HG03095 (cell line): ENCODE results near the gene C4BPA.
A peak's percentile ranks its signal among the peaks of the same experiment; 100 is the strongest.

Experiments
- ATAC-seq: cut with Tn5 transposase; IDR thresholded peaks from one replicate; pipeline ENCODE4 v1.9.1; 2021; ENCODE audit warnings: moderate library complexity; ENCODE audit not compliant: unreplicated experiment

Gene C4BPA

DNA sequence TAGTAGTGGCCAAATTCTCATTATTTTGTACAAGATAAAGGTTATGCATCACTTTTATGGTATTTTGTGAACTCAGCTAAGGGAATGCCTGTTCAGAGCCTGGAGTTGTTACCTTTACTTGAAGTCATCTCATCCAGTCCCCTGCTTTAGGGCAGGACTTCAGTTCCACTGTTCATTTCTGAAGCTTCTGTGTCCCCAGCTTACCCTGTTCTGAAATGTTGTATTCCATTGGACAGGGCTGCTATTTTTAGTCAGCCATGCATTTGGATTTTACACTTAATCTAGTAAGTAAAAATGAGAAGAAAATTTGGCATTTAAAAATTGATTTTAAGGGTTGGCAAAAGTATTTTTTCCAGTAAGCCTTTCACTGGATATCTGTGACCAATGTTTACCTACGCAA lies 27.0 kb upstream of the C4BPA start:
- no peak for ATAC-seq

DNA sequence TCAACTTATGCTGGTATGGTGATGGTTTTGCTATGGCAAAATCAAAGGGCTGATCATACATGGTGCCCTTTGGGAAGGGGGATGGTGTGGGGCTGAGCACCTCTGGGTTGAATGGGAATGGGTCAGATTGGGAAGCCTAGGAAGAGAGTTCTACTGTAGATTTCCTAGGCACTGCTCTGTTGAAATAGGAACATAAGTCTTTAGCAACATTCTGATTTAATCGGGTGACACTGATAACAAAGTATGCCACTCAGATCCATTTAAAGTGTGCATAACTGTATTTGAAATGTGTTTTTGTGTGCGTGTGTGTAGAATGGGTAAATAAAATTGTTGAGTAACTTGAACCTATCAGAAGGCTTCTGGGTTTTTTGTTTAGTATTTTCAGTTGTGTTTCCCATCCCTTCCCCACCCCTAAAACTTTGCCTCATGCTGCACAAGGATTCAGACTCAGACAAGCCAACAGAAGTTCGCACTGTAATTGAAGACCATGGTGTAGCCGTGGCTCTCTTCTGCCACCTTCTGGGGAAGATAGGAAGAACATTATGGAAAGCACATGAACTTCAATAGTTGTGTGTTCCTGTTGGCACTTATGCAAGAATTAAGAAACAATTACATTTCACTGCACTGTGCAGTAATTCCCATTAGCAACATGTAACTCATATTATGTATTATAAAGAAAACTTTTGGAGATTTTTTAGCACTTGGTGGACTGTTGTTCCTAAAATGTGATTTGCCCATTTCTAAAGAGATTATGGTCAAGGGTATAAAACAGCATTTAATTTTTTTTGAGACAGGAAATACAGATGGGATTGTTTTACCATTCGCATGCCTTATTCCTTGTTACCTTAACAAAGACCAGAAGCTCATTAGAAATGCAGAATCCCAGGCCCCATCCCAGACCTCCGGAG lies 26.3 kb upstream of the C4BPA start:
- ATAC-seq = no peak

DNA sequence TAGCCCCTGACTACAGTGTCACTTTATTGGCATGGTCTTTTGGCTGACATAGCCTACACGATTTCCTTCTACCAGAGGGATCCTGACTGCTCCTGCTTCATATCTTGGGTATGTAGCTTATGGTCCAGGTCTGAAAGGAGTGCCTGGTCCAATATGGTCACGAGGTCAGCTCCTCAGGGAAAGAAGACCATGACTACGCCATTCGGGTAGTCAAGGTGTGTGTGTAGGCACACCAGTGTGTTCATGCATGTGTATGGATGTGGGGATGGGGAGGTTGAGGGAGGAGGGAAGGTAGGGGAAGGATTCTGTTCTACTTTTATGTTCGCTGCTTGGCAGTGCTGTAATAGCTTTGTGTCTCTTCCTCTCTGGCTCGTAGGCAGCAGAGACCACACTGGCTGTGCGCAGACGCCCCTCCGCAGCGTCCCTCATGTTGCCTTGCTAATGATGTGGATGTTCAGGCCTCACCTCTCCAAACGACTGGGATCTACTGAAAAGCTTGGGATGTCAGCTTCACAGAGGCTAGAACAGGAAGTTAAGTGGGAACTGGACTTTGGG lies 25.4 kb upstream of the C4BPA start:
- ATAC-seq = no peak

DNA sequence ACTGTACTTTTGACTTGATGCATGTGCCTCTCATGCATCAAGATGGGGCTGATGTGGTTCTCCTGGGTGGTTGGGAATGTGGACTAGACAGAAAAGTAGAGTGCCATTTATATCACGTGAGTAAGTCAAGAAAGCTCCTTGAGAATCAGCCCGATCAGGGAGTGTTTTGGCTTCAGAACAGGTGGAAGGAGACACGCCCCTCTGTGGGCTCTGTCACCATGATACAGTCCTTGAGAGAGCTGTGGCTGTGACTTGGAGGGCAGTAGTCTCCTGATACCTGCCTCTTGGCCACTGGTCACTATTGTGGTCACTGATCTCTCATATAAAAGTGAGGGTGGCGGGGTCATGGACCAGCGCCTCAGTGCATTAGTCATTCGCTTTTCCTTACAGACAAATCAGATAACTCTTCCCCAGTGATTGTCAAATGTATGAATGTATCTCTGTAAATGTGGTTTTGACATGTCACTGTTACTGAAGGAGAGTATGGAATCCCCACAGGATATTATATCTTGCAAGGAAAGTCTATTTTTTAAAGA lies 24.3 kb upstream of the C4BPA start:
- ATAC-seq = no peak

DNA sequence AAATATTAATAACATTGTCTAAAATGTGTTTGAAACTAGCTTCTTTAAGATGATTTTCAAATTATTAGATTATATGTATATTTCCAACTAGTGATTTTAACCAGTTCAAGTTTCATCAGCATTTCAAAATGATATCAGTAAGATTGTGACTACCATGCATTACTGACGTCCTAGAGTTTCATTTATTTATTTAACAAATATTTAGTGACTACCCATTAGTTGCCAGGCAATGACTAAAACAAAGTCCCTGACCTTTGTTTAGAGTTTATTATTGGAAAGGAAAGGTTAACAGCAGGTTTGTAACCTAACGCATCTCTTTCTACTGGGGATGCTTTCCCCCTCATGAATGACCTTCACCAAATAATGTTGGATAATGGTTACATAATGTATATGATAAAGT lies 22.9 kb upstream of the C4BPA start:
- ATAC-seq = no peak

DNA sequence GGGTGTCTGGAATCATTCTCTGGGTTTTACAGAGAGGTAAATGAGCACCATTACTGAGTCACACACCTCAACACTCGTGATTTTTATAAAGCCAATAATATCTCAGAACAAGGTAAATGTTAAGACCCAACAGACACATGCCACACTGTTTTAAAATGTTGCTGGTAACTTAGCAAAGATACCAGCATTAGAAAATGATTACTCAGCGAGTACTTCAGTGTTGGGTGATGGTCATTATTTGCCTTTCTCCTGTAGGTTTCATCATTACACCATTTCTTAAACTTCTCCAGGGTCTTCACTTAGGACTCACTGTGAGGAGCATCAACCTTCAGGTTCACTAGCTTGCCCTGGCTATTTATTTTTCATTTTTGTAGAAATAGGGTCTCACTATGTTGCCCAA lies 22.2 kb upstream of the C4BPA start:
- ATAC-seq = no peak

DNA sequence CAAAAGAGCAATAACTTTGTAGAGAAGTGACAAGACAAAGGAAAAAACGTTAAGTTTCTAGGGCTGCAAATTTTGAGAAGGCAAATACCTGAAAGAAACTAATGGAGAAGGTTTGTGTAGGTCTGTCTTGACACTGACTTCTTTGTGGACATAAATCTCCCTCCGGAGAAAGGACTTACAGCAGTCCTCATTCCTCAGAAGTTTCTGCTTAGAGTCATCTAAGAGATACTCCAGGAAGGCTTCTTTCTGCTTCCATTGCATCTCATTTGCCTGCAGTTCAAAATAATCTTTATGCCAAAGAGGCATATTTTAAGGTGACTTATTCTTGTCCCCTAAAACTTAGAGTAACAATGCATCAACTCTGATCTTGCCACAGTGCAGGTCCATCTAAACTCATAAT lies 19.8 kb upstream of the C4BPA start:
- no peak for ATAC-seq

DNA sequence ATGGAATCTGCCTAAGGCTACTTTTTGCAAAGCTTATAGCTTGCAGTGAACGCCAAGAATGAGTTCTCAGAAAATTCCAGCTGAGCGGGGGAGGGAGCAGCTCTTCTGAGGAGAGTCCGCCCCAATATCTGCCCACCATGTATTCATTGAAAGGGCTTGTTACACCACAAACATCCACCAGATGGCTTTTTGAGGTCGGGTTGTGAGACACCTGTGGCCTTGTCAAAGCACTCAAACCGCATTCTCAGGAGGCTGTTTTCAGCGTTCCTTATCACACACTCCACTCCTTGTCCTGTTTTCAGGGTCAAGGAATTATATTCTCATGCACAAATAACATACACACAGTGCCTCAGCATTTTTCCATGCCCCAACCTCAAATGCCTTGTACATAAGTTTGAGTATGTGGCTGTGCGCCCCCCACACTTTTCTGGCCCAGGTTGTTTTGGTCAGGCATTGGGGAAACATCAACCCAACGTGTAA lies 19.3 kb upstream of the C4BPA start:
- ATAC-seq = no peak

DNA sequence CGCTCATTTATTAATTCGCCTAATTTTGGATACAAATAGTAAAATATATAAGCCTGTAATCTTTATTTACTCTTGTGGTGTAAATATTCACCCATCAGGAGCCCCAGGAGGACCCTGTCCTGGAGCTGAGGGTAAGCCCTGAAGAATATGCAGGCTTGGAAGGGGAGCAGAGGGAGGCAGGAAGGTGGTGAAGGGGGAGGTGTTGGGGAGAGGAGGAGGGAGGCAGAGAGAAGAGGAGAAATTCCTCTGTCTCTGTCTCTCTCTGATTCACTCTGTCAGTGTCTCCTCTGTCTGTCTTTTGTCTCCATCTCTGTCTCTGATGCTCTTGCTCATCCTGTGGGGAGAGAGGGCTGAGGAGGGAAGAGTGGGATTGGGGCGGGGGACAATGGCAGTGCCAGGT lies 18.1 kb upstream of the C4BPA start:
- ATAC-seq = no peak

DNA sequence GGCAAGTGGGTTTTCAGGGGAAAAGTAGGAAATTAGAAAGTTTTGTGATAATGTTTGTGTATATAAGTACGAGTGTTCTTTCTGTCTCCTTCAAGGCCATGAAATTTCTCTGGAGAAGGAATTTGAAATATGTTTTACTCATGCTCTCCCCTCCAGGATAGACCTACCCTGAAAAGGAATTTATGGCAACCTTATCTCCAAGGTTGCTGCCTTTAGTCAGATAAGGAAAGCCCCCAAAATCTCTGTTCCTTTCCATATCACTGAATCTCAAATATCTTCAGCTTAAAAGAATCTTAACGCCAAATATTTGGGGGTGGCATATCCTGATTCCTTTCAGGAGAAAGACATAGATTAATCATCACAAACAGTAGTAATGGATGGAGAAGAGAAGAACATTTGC lies 15.9 kb upstream of the C4BPA start:
- ATAC-seq = no peak

DNA sequence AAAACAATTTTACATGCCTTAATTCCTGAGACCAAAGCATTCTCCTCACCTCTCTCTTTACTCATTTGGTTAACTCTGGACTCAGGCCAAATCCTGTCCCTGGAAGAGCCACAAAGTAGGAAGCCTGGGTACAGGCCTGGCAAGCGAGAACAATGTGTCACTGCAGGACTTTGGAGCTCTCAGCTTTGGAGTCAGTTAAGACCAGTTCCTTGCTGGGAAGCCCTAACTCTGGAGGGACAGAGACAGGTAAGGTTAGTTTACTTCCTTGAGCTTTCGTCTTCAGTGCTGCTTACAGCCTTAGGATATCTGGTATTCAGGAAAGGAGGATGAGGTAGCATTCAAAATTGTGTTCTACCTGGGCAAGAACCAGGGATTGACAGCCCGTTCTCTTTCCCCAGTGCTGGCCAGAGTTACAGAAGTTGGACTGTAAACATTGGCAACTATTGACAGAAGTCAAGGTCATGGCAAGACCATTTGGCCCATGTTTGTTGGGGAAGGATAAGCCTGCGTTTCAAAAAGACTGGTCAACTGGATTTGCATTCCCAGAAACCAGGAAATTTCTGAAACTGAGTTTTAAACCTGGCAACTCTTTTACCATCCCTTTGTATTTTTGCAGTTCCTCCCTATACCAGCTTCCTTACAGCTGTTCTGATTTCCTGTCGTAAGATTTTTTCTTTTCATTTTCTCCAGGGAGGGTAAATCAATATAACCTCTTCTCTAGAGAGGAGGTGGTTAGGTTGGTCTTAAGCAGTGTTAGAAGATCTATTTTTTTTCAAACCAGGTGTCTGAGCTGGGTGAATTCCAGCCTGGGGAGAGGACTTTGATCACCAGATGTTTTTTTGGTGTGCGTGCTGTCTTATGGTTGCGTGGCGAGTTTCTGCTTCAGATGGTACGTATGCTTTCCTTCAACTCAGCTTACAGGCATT lies 15.1 kb upstream of the C4BPA start, which contains the start of gene C4BPB:
Gene C4BPB (plus strand): TSS at position 160 of the 926 bp plus-strand sequence. CDS start 672 bp downstream, at position 832.
- ATAC-seq = no peak

DNA sequence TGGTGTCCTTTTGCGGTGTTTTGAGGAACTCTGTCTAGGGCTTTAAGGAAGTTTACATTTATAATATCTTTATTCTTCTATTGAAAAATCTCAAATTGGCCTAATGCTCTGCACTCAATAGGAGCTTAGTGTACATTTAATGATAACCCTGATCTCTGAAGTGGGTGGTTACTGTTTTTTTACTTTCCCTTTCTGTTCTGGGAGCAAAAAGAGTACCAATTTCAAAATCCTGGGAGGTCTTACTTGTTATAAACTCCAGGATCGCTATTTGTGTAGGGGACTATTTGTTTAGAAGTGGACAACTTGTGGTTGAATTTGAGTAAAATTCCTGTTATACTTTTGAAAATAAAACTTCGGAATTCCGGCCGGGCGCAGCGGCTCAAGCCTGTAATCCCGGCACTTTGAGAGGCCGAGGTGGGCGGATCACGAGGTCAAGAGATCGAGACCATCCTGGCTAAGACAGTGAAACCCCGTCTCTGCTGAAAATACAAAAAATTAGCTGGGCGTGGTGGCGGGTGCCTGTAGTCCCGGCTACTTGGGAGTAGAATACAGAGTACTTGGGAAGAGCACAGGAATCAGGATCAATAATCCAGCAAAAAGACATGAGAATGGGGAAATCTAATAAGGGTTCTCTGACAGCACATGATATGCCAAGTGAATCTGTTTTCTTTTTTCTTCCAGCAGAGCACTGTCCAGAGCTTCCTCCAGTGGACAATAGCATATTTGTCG lies 14.2 kb upstream of the C4BPA start:
- ATAC-seq = no peak

DNA sequence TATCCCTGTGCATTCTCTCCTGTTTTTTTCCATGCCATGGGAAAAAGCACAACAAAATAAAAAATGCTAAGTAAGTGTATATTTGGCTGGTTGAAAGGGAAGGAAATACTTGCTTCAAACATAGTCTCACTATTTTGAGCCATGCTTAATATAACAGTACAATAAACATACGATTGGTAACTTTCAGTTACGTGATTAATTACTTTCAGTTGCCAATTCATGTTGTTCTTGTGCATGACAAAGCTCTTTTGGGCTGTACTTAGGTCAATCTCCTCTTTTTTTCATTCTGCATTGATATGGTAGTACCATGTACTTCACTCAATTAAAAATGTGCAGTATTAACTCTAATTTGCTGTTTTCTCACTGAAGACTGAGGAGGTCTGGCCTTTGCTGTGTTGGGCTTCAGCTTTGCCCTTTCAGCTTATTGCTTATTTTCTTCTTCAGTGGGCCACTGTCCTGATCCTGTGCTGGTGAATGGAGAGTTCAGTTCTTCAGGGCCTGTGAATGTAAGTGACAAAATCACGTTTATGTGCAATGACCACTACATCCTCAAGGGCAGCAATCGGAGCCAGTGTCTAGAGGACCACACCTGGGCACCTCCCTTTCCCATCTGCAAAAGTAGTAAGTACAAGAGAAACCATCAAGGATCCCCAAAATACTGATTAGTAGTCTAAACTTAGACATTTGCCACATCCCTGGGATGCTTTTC lies 12.7 kb upstream of the C4BPA start:
- no peak for ATAC-seq

DNA sequence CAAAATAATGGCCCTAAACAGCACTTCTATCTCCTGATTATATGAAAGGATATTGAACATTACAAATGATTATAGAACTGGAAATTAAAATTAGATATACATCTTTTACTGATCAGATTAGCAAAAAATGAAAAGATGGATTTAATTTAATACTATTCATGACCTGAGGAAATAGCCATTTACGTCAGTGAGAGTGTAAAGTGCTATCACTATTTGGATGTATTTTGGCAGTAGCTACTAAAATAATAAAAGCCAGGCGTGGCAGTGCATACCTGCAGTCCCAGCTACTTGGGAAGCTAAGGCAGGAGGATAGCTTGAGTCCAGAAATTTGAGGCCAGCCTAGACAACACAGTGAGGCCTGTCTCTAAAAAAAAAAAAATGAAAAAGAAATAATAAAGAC lies 10.1 kb upstream of the C4BPA start:
- no peak for ATAC-seq

DNA sequence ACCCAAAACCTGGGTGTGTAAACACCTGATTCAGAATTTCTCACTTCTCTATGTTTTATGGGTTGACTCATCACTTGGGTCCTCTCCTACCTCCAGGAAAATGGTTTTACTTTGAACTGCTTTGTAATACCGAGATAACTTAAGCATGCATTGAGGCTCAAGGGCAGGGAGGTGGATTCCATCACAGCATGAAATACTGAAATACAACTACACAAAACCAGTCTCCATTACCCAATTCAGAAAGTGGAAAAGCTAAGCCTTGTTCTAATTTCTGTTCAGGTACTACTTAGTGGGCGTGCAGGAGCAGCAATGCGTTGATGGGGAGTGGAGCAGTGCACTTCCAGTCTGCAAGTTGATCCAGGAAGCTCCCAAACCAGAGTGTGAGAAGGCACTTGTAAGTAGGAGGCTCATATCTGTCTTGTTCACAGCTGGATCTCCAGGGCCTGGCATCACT lies 6.1 kb upstream of the C4BPA start:
- peak; percentile 90 for ATAC-seq

DNA sequence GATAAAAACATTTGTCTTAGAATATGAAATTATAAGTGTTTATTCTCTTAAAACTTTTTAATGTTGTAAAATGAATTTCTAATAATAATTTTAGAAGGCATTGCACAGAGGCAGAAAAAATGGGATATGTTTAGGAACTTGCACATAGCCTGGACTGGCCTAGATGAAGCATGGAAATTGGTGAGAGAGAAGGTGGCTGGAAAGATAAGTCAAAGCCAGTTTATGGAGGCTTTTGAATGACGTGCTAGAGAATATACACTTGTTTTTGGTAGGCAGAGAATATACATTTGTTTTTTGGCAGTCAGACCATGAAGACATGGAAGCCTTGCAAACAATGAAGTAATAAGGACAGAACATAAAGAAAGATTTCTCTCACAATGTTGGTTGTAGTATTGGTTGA lies 2.3 kb upstream of the C4BPA start:
- ATAC-seq = no peak

DNA sequence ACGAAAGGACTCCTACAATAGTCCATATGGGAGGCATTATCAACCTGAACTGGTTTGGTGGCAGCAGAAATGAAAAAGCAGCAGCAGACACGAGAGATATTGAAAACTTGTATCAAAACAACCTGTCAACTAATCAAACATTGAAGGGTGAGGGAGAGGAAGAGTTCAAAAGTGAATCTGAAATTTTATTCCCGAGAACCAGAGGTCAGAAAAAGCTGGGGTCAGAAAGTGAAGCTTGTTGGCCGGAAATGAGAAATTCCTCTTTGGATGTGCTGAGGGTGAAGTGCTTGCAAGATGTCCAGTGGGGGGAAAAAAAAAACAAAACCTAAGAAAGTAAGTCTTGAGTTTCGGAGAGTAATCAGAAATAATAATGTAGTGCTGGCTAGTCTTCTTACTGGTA lies 1.9 kb upstream of the C4BPA start:
- no peak for ATAC-seq

DNA sequence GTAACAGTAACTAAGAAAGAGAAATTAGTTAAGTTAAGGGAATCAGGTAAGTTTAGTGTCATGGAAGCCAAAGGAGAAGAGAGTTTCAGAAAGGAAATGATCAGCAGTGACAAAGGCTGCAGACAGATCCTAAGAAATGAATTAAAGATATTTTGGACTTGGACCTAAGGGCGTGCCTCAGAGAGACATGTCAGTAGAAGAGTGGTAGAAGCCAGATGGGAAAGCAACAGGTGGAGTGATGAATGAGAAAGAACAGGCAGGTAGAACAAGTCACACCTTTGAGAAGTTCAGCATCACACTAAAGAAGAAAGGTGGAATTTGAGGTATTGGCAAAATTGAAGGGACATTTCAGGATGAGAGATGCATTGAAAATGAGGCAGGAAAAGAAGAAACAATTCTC lies 1.4 kb upstream of the C4BPA start:
- no peak for ATAC-seq

DNA sequence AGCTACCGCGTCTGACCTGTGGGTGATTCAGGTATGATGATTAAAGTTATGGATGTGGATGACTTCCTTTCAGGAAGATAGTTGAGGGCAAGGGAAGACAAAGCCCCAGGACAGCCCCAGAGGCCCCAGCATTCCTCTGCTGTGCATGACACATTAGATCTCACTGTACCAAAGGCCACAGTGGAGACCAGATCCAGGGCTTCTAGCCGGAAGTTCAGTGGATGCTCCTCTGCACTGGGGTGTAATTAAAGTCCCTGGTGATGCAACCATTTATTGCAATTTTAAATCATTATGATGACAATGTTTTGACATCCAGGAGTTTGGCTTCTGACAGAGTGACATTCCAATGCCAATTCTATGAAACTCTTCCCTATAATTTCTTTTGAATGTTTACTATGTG lies 5.0 kb downstream of the C4BPA start:
- no peak for ATAC-seq
